ENCODE measurements around the gene PCSK2.

GRCh38 chr20:17417225-17417624, 190.4 kb downstream of the PCSK2 start:
- no peak for TF ChIP-seq EP300 (IDR thresholded peaks at IDR 0.05)
- no peak for TF ChIP-seq CTCF (IDR thresholded peaks at IDR 0.05)

All from esophagus muscularis mucosa (tissue), 3 donors.